ENCODE data around the gene ZNF215.

DNA sequence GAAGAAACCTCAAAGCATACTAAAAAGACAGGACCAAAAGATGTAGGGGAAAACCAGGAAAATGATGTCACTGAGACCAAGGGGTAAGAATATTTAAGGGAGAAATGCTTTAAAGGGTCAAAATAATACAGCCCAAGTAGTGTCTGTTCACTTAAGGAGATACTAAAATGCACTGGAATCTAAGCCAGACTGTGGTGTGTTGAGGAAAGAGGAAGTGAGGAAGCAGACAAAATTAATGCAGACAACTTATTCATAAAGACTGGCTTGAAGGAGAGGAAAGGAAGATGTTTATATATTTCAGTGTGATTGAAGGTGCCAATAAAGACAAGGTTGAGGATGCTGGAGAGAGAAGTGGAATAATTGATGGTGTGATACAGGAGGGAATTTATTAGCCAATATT, 15.7 kb downstream of the ZNF215 start:
- TF ChIP-seq, protein P1, sequence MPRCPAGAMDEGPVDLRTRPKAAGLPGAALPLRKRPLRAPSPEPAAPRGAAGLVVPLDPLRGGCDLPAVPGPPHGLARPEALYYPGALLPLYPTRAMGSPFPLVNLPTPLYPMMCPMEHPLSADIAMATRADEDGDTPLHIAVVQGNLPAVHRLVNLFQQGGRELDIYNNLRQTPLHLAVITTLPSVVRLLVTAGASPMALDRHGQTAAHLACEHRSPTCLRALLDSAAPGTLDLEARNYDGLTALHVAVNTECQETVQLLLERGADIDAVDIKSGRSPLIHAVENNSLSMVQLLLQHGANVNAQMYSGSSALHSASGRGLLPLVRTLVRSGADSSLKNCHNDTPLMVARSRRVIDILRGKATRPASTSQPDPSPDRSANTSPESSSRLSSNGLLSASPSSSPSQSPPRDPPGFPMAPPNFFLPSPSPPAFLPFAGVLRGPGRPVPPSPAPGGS (CRISPR knock-in tag; IDR thresholded peaks at IDR 0.05), result no peak
- TF ChIP-seq IKZF4 (CRISPR knock-in tag; IDR thresholded peaks at IDR 0.05; ENCODE audit: borderline replicate concordance, low read depth, not compliant biosample characterization) (no peak), ZNF570 (CRISPR knock-in tag; IDR thresholded peaks at IDR 0.05; ENCODE audit: borderline replicate concordance) (no peak), CBX2 (IDR thresholded peaks at IDR 0.05; ENCODE audit: low read depth, low read length) (no peak), CBX2 (CRISPR knock-in tag; IDR thresholded peaks at IDR 0.05; ENCODE audit: low read depth) (no peak), GABPB1 (CRISPR knock-in tag; IDR thresholded peaks at IDR 0.05) (no peak), HNF4A (CRISPR knock-in tag; IDR thresholded peaks at IDR 0.05) (no peak)
- TF ChIP-seq, protein P2, sequence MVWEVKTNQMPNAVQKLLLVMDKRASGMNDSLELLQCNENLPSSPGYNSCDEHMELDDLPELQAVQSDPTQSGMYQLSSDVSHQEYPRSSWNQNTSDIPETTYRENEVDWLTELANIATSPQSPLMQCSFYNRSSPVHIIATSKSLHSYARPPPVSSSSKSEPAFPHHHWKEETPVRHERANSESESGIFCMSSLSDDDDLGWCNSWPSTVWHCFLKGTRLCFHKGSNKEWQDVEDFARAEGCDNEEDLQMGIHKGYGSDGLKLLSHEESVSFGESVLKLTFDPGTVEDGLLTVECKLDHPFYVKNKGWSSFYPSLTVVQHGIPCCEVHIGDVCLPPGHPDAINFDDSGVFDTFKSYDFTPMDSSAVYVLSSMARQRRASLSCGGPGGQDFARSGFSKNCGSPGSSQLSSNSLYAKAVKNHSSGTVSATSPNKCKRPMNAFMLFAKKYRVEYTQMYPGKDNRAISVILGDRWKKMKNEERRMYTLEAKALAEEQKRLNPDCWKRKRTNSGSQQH (CRISPR knock-in tag; IDR thresholded peaks at IDR 0.05; ENCODE audit: low read depth), result no peak
- TF ChIP-seq, protein P3, sequence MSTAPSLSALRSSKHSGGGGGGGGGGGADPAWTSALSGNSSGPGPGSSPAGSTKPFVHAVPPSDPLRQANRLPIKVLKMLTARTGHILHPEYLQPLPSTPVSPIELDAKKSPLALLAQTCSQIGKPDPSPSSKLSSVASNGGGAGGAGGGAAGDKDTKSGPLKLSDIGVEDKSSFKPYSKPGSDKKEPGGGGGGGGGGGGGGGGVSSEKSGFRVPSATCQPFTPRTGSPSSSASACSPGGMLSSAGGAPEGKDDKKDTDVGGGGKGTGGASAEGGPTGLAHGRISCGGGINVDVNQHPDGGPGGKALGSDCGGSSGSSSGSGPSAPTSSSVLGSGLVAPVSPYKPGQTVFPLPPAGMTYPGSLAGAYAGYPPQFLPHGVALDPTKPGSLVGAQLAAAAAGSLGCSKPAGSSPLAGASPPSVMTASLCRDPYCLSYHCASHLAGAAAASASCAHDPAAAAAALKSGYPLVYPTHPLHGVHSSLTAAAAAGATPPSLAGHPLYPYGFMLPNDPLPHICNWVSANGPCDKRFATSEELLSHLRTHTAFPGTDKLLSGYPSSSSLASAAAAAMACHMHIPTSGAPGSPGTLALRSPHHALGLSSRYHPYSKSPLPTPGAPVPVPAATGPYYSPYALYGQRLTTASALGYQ (CRISPR knock-in tag; IDR thresholded peaks at IDR 0.05), result no peak

Data from HepG2 (cell line).